Adrenal gland (tissue), 12 donors: ENCODE data around the gene GMDS. TPM values are rescaled to one million over a fixed set of nuclear protein-coding genes. Genes with fewer than 3 reads are reported as not detected.
A peak's percentile ranks its signal among the peaks of the same experiment; 100 is the strongest.

ENCODE experiments used
- DNase-seq, 7 donors: peaks; one replicate each; pipeline ENCODE4 v3.0.0-alpha.2; 2019 to 2020
- H3K27ac ChIP-seq, 5 donors: fragments of 200-600 bp; sonication (generic) in 4 of 5; 1 replicate in 3 of 5; 2 replicates in 2 of 5; pipeline versions ENCODE4 v1.5.1 to v1.8.0; 2016 to 2020; ENCODE audit warnings: mild to moderate bottlenecking in 1 of 5
- H3K27me3 ChIP-seq: fragments of 200-600 bp; 2 replicates; pipeline ENCODE4 v1.8.0; 2021
- H3K36me3 ChIP-seq, 2 donors: fragments of 200-600 bp; replicated peaks in 1 of 2; 1 replicate in 1 of 2; 2 replicates in 1 of 2; pipeline versions ENCODE4 v1.5.1 to v1.8.0; 2018 to 2022
- H3K4me1 ChIP-seq, 2 donors: fragments of 200-600 bp; replicated peaks in 1 of 2; 1 replicate in 1 of 2; 2 replicates in 1 of 2; pipeline versions ENCODE4 v1.5.1 to v1.8.0; 2018 to 2021
- H3K4me3 ChIP-seq, 4 donors: fragments of 200-600 bp; sonication (generic) in 3 of 4; one replicate each; pipeline ENCODE4 v1.5.1; 2016 to 2018
- H3K9me3 ChIP-seq, 3 donors: fragments of 200-600 bp; sonication (generic) in 1 of 3; replicated peaks in 1 of 3; 1 replicate in 2 of 3; 2 replicates in 1 of 3; pipeline versions ENCODE4 v1.5.1 to v1.8.0; 2016 to 2021
- POLR2A ChIP-seq, 2 donors: fragments of 450-650 bp; IDR thresholded peaks; one replicate each; pipeline ENCODE4 v1.6.1; 2017; ENCODE audit warnings: antibody characterized with exemption in 2 of 2, mild to moderate bottlenecking in 2 of 2, moderate library complexity in 1 of 2
- WGBS, 4 donors: extraction: QIAGEN DNeasy Blood & Tissue Kit in 2 of 4; methylation state at CpG; one replicate each; pipeline versions ENCODE4 v1.1.5 to v1.1.7; 2013 to 2017; 5-methylcytosine and 5-hydroxymethylcytosine counted together
- intact Hi-C, 2 donors: fragments of 100-400 bp; cut with DNase I; formaldehyde crosslinking; loops; one replicate each; pipeline versions ENCODE4 v1.14.1 to v1.15.0; 2022 to 2023
- polyA plus RNA-seq, 3 donors: library from polyadenylated mRNA; stranded (reverse); fragments of 200-250 nt in 2 of 3; fragments of 350-450 nt in 1 of 3; fragmentation: Illumina TruSeq in 1 of 3; extraction: RNeasy Lipid Tissue Mini Kit (QIAGEN cat#74804) in 1 of 3; gene quantifications; one replicate each; pipeline ENCODE4 v1.2.3, GENCODE V29; 2013 to 2014
- total RNA-seq, 9 donors: library from RNA; depleted of rRNA in 4 of 9; stranded (reverse); fragments of >200 nt in 4 of 9; fragments of 120-200 nt in 1 of 9; fragmentation: NEBNext Ultra II Directional in 1 of 9; extraction: Animal tissue kit (Norgen Biotek cat#: 25700) in 1 of 9; gene quantifications; one replicate each; pipeline versions ENCODE4 v1.1.0 to v1.2.4, GENCODE V29; 2013 to 2023
- TF ChIP-seq, protein P1 (sequence below), 6 experiments: fragments of 450-650 bp in 4 of 6; fragments of 200-600 bp in 2 of 6; sonication (generic) in 1 of 6; IDR thresholded peaks; 1 replicate in 5 of 6; 2 replicates in 1 of 6; pipeline versions ENCODE4 v1.5.1 to v1.8.0; 2016 to 2021; ENCODE audit warnings: antibody characterized with exemption in 6 of 6, mild to moderate bottlenecking in 2 of 6, moderate library complexity in 1 of 6
- donor health status: healthy with polysubstance abuse.
- donor health status: Bipolar disorder and iron deficiency.
- donor health status: DM: yes; HTN: yes; CAD: no.
- donor health status: DM: no; HTN: no; CAD: no.
- donor health status: DM: no; HTN: no; CAD: no.
- donor health status: DM: yes; HTN: yes; CAD: no.

The GMDS gene
- total and polyA plus RNA-seq, 12 donors: 8.5 to 39.2 (median 15.2) TPM

DNA sequence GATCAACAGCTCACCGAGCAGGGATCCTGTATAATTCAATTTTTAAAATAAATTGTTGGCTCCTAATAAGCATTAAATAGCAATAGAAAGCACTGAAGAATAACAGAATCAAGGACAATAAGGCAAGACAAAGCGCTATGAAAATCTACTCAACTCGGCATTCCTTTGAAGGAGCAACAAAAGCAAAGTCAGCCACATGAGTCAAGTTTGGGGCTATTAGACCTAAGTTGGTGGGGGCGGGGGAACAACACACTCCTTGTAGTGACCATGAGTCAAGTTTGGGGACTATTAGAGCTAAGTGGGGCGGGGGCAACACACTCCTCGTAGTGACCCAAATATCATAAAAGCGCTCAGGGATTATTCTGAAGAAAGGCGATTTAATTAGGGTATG, 515.7 kb downstream of the GMDS start:
- 92 to 96% (median 93%) methylated on average over 8 of the region's 8 CpGs for WGBS, 4 donors
- intact Hi-C loops: no loop called here

DNA sequence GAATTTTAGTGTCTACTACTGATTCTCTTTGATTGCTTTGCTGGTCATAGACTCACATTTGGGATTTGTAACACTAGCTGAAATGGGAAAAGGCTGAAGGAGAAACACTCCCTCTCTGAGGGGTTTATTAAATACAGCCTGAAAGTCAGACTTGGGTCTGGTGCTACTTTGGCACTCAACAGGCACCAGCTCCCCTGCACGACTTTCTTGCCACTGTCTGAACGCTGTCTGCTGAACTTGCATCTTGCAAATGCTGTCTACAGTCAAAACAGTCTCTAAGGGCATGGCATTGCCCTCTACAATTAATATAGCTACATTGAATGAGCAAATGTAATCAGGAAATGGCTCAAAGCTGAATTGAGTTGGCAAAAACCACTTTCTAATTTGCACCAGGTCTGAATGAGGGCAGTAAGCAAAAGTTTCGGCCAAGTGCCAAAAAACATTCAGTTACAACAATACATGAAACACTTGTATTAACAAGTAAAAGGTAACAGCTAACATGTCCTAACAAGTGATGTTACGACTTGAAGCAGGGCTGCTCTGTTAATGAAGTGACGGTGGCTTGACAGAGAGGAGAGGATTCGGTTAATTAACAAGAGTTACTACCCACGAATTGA, 516.2 kb downstream of the GMDS start:
- H3K27ac ChIP-seq: no peak overlapping the region
- DNase-seq: no peak
- no peaks in the 10 kb centered on the region for H3K36me3 ChIP-seq
- no peaks in the 10 kb centered on the region for H3K4me1 ChIP-seq
- no peaks in the 10 kb centered on the region for H3K9me3 ChIP-seq
- no peak overlapping the region for H3K4me3 ChIP-seq
- no peak for TF ChIP-seq POLR2A (IDR thresholded peaks at IDR 0.05)
- TF ChIP-seq, protein P1, sequence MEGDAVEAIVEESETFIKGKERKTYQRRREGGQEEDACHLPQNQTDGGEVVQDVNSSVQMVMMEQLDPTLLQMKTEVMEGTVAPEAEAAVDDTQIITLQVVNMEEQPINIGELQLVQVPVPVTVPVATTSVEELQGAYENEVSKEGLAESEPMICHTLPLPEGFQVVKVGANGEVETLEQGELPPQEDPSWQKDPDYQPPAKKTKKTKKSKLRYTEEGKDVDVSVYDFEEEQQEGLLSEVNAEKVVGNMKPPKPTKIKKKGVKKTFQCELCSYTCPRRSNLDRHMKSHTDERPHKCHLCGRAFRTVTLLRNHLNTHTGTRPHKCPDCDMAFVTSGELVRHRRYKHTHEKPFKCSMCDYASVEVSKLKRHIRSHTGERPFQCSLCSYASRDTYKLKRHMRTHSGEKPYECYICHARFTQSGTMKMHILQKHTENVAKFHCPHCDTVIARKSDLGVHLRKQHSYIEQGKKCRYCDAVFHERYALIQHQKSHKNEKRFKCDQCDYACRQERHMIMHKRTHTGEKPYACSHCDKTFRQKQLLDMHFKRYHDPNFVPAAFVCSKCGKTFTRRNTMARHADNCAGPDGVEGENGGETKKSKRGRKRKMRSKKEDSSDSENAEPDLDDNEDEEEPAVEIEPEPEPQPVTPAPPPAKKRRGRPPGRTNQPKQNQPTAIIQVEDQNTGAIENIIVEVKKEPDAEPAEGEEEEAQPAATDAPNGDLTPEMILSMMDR (IDR thresholded peaks at IDR 0.05): no peak
- WGBS, 4 donors: 90 to 94% (median 92%) methylated on average over 6 to 7 of the region's 7 CpGs
- H3K27me3 ChIP-seq: no peaks in the 10 kb centered on the region
- intact Hi-C loops: no loop called here

More for the DNA sequence above, 515.7 kb downstream of the GMDS start:
- no peaks in the 10 kb centered on the region for H3K27me3 ChIP-seq
- no peak for DNase-seq
- TF ChIP-seq, protein P1 (IDR thresholded peaks at IDR 0.05): no peak
- no peak for TF ChIP-seq POLR2A (IDR thresholded peaks at IDR 0.05)
- no peaks in the 10 kb centered on the region for H3K36me3 ChIP-seq
- H3K4me3 ChIP-seq: no peak overlapping the region
- no peaks in the 10 kb centered on the region for H3K4me1 ChIP-seq
- H3K27ac ChIP-seq: no peak overlapping the region
- H3K9me3 ChIP-seq: no peaks in the 10 kb centered on the region

DNA sequence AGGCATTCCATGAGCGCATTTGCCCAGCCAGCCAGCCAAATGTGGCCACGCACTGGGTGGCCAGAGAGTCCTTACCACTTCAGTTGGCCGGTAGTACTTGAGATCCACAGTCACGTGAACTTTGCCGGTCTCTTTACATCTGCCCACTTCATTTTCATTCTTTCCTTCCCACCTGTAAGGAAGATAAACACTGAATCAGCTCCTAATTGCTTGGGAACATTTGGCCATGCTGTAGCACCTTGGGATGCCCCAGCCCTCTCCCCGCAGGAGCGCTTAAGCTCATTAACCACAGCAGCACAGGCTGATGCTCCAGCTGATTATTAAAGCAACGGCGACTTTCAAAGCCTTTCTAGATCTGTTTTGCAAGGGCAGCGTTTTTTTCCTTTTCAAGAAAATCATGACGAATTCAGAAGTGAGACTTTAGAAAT, 519.0 kb downstream of the GMDS start:
- TF ChIP-seq, protein P1 (IDR thresholded peaks at IDR 0.05): no peak
- TF ChIP-seq POLR2A (IDR thresholded peaks at IDR 0.05): no peak
- Histone ChIP-seq H3K27me3 (no peaks in the 10 kb centered on the region), H3K27ac (no peak overlapping the region), H3K36me3 (no peaks in the 10 kb centered on the region), H3K4me1 (no peaks in the 10 kb centered on the region), H3K4me3 (no peak overlapping the region), H3K9me3 (no peaks in the 10 kb centered on the region)
- DNase-seq: no peak
- 87 to 94% (median 90%) methylated on average over 11 of the region's 11 CpGs for WGBS, 4 donors
- intact Hi-C loops: no loop called here

DNA sequence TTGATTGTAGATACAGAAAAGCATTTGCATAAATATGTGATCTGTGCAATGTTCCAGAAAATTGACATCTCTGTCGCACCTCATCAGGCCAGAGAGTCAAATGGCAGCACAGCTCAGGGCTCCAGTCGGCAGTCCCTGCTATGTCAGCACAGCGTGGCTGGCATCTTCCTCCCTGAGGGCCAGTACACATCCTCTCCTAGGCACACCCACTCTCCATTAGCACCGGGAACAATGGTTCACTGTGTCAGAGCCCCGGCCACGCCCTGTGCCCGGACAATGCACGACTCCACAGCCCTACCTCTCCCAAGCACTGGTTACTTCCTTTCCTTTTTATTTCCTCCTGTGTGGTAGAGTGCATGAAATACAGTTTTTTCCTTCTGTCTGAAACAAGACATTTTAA, 520.8 kb downstream of the GMDS start:
- Histone ChIP-seq H3K36me3 (no peaks in the 10 kb centered on the region), H3K4me3 (no peak overlapping the region), H3K4me1 (no peaks in the 10 kb centered on the region), H3K9me3 (no peaks in the 10 kb centered on the region), H3K27me3 (no peaks in the 10 kb centered on the region), H3K27ac (peak overlapping the region in 1 of 5 donors; percentile 3)
- intact Hi-C loops: no loop called here
- TF ChIP-seq, protein P1 (IDR thresholded peaks at IDR 0.05): no peak
- TF ChIP-seq POLR2A (IDR thresholded peaks at IDR 0.05): no peak
- peak in 6 of 7 donors; percentile 32 to 75 (median 49) for DNase-seq
- WGBS, 4 donors: 70 to 93% (median 78%) methylated on average over 8 of the region's 8 CpGs
